Hepatocyte (in vitro differentiated cells): ENCODE data around the gene HS3ST5.

ENCODE experiments used
- CTCF ChIP-seq: fragments of 200-600 bp; sonication (generic); IDR thresholded peaks from 2 replicates; pipeline ENCODE4 v1.5.1; 2016; ENCODE audit warnings: antibody characterized with exemption, mild to moderate bottlenecking; ENCODE audit not compliant: poor library complexity
- EZH2 ChIP-seq: fragments of 200-600 bp; sonication (generic); IDR thresholded peaks from 2 replicates; pipeline ENCODE4 v1.6.1; 2016; ENCODE audit warnings: antibody characterized with exemption, mild to moderate bottlenecking, borderline replicate concordance
- EZH2phosphoT487 ChIP-seq: fragments of 200-600 bp; sonication (generic); IDR thresholded peaks from one replicate; pipeline ENCODE4 v1.6.1; 2018; ENCODE audit warnings: antibody characterized with exemption, mild to moderate bottlenecking, low read depth, moderate library complexity; ENCODE audit not compliant: unreplicated experiment, severe bottlenecking

- TF ChIP-seq CTCF (no peak), EZH2 (no peak), EZH2phosphoT487 (no peak)
These were observed 171.8 kb downstream of the HS3ST5 start for GRCh38 chr6:114170958-114171387.
